Measurements from ENCODE around the gene ABCB8. TPM values are rescaled to one million over a fixed set of nuclear protein-coding genes. Genes with fewer than 3 reads are reported as not detected.

The ABCB8 gene
- total and polyA plus RNA-seq, 2 of the 8 experiments (the other 6 are each of a cell fraction or from before 2014, with no cell fraction given), result 17.7 to 27.0 TPM

GRCh38 chr7:151003572-151003971 lies 24.7 kb upstream of the ABCB8 start:
- H3K27ac ChIP-seq (ENCODE audit: low read depth, low read length), result no peak overlapping the region
- no peak overlapping the region for H2AFZ ChIP-seq (ENCODE audit: low read length)
- no peak overlapping the region for H2BK20ac ChIP-seq (ENCODE audit: low read length)
- no peak overlapping the region for H4K91ac ChIP-seq (replicated peaks; ENCODE audit: insufficient read length, low read length)
- H2BK120ac ChIP-seq (replicated peaks; ENCODE audit: low read depth, low read length), result no peak overlapping the region
- H3K4me2 ChIP-seq (ENCODE audit: insufficient read depth in 1 of 2, low read depth in 2 of 2, low read length in 2 of 2), result no peak overlapping the region
- H3K4me1 ChIP-seq (replicated peaks in 1 of 4; ENCODE audit: control insufficient read depth in 3 of 4, insufficient read depth in 4 of 4, low read length in 3 of 4), result peaks cover 0 to 7% (median 1%) of the 10 kb centered on the region in 4 experiments; a peak in 3 of 7 replicates
- H4K5ac ChIP-seq (ENCODE audit: insufficient read length, low read depth, low read length), result no peak overlapping the region
- H3K23me2 ChIP-seq (ENCODE audit: low read depth, low read length), result peaks cover 6% of the 10 kb centered on the region; the same call in 1 of the 2 replicates
- H3K79me1 ChIP-seq (ENCODE audit: low read depth, low read length), result no peaks in the 10 kb centered on the region
- no peak overlapping the region for H3K14ac ChIP-seq (ENCODE audit: insufficient read length)
- H3K23ac ChIP-seq (ENCODE audit: insufficient read length), result no peak overlapping the region
- H3K56ac ChIP-seq (replicated peaks; ENCODE audit: insufficient read length, low read depth, low read length), result no peak overlapping the region
- TF ChIP-seq RAD21 (IDR thresholded peaks at IDR 0.05 in 1 of 2, conservative IDR thresholded peaks at IDR 0.05 in 1 of 2; ENCODE audit: low read depth in 2 of 2, low read length in 2 of 2), result no peak
- no peak for TF ChIP-seq PHF8 (conservative IDR thresholded peaks at IDR 0.05; ENCODE audit: low read depth, low read length)
- no peak for TF ChIP-seq HDAC6 (IDR thresholded peaks at IDR 0.05; ENCODE audit: low read depth, low read length)
- no peak for TF ChIP-seq TCF12 (IDR thresholded peaks at IDR 0.05; ENCODE audit: low read depth, low read length)
- TF ChIP-seq SP2 (IDR thresholded peaks at IDR 0.05; ENCODE audit: low read length), result no peak
- no peak for TF ChIP-seq TAF7 (optimal IDR thresholded peaks at IDR 0.05; ENCODE audit: borderline replicate concordance, low read depth, low read length)
- TF ChIP-seq POLR2A (IDR thresholded peaks at IDR 0.05; ENCODE audit: control extremely low read depth in 1 of 2, low read depth in 2 of 2, low read length in 2 of 2), result no peak
- no peak for TF ChIP-seq GABPA (IDR thresholded peaks at IDR 0.05; ENCODE audit: borderline replicate concordance, insufficient read depth, low read length)
- no peak for TF ChIP-seq SUZ12 (IDR thresholded peaks at IDR 0.05; ENCODE audit: low read length)
- TF ChIP-seq BCL11A (IDR thresholded peaks at IDR 0.05; ENCODE audit: low read depth in 2 of 2, low read length in 2 of 2), result no peak
- TF ChIP-seq JUND (IDR thresholded peaks at IDR 0.05; ENCODE audit: low read length), result no peak
- no peak overlapping the region for H3K9ac ChIP-seq (replicated peaks in 1 of 4; ENCODE audit: extremely low read depth in 1 of 4, low read depth in 3 of 4, low read length in 3 of 4)
- no peak overlapping the region; the same call in 1 of the 2 replicates for H4K8ac ChIP-seq (ENCODE audit: extremely low read depth, insufficient read depth, low read length)
- H2BK5ac ChIP-seq (ENCODE audit: low read depth, low read length), result no peak overlapping the region
- no peak overlapping the region for H2BK15ac ChIP-seq (ENCODE audit: low read length)
- no peaks in the 10 kb centered on the region for H4K20me1 ChIP-seq (replicated peaks in 1 of 2; ENCODE audit: control insufficient read depth in 1 of 2, insufficient read depth in 2 of 2, low read length in 2 of 2)
- H3K27me3 ChIP-seq (replicated peaks in 1 of 4; ENCODE audit: control insufficient read depth in 3 of 4, extremely low read depth in 1 of 4, insufficient read depth in 3 of 4, low read length in 3 of 4), result no peaks in the 10 kb centered on the region
- no peak overlapping the region; the same call in 1 of the 2 replicates for H2BK12ac ChIP-seq (ENCODE audit: low read depth, low read length)
- H3K18ac ChIP-seq (ENCODE audit: extremely low read depth, low read length), result no peak overlapping the region
- FAIRE-seq (no peak), DNase-seq (ENCODE audit: low read depth in 1 of 2, low spot score in 2 of 2) (no peak)
- POLR2A ChIA-PET (ENCODE audit: partially characterized antibody), result no interaction called here
- CTCF ChIA-PET (ENCODE audit: partially characterized antibody), result interaction anchor here (1.0 to 11.5 kb wide), 3 partner anchors 12 to 40 kb away, joined by 3 to 142 read pairs (median 95); partner anchors contain the start of gene NOS3
- H3K4ac ChIP-seq (replicated peaks; ENCODE audit: insufficient read length, low read depth, low read length), result no peak overlapping the region
- no peaks in the 10 kb centered on the region for H3K9me3 ChIP-seq (ENCODE audit: insufficient read depth in 2 of 2, low read depth in 1 of 2, low read length in 1 of 2)
- WGBS, 2 experiments (ENCODE audit: extremely low coverage in 1 of 2, insufficient coverage in 1 of 2, insufficient read length in 1 of 2, insufficient replicate concordance in 2 of 2, low coverage in 1 of 2, low lambda C conversion rate in 2 of 2, missing lambda C conversion rate in 1 of 2), result 90% methylated on average over 12 of the region's 12 CpGs; no CpG with 5 or more reads in 1 of the 2 experiments
- no peaks in the 10 kb centered on the region for H3K79me2 ChIP-seq (ENCODE audit: control insufficient read depth in 1 of 2, insufficient read depth in 2 of 2, low read length in 2 of 2)
- no peaks in the 10 kb centered on the region for H3K36me3 ChIP-seq (ENCODE audit: control insufficient read depth in 2 of 4, insufficient read depth in 4 of 4, low read length in 3 of 4)
- no peak overlapping the region for H2AK5ac ChIP-seq (ENCODE audit: low read depth, low read length)
- no peak overlapping the region for H3K4me3 ChIP-seq (ENCODE audit: extremely low read depth in 1 of 4, insufficient read depth in 2 of 4, low read depth in 3 of 4, low read length in 4 of 4)
